ENCODE measurements around the gene SPATA31C1.
"Not testable (repeated sequence)": the region's sequence is repeated elsewhere in the genome, so short reads cannot be mapped to it uniquely, and the experiment has no call there.

DNA sequence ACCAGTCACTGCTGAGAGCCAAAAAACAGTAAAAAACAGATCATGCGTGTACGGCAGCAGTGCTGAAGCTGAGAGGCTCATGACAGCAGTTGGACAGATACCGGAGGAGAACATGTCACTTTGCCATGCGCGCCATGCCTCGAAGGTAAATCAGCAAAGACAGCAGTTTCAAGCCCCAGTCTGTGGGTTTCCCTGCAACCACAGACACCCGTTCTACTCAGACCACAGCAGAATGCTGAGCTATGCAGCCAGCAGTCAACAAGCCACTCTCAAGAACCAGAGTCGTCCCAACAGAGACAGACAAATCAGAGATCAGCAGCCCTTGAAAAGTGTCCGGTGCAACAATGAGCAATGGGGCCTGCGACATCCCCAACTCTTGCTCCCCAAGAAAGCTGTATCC lies 5.2 kb downstream of the SPATA31C1 start:
- TF ChIP-seq, protein P1, sequence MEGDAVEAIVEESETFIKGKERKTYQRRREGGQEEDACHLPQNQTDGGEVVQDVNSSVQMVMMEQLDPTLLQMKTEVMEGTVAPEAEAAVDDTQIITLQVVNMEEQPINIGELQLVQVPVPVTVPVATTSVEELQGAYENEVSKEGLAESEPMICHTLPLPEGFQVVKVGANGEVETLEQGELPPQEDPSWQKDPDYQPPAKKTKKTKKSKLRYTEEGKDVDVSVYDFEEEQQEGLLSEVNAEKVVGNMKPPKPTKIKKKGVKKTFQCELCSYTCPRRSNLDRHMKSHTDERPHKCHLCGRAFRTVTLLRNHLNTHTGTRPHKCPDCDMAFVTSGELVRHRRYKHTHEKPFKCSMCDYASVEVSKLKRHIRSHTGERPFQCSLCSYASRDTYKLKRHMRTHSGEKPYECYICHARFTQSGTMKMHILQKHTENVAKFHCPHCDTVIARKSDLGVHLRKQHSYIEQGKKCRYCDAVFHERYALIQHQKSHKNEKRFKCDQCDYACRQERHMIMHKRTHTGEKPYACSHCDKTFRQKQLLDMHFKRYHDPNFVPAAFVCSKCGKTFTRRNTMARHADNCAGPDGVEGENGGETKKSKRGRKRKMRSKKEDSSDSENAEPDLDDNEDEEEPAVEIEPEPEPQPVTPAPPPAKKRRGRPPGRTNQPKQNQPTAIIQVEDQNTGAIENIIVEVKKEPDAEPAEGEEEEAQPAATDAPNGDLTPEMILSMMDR (IDR thresholded peaks at IDR 0.05) = not testable (repeated sequence)
- TF ChIP-seq POLR2A (IDR thresholded peaks at IDR 0.05) = not testable (repeated sequence)
